GM20000 (cell line): Measurements from ENCODE around the gene AGAP1.

Source experiments
- DNase-seq: peaks from one replicate; pipeline ENCODE4 v3.0.0; 2012; ENCODE audit warnings: low spot score
- CTCF ChIP-seq: IDR thresholded peaks from 2 replicates; pipeline ENCODE4 v1.5.1; 2012; ENCODE audit warnings: mild to moderate bottlenecking, control low read depth; ENCODE audit errors: extremely low read depth, missing control alignments

Gene AGAP1

GRCh38 chr2:236117861-236118269, 624.0 kb downstream of the AGAP1 start:
- DNase-seq: no peak
- TF ChIP-seq CTCF: no peak

DNA sequence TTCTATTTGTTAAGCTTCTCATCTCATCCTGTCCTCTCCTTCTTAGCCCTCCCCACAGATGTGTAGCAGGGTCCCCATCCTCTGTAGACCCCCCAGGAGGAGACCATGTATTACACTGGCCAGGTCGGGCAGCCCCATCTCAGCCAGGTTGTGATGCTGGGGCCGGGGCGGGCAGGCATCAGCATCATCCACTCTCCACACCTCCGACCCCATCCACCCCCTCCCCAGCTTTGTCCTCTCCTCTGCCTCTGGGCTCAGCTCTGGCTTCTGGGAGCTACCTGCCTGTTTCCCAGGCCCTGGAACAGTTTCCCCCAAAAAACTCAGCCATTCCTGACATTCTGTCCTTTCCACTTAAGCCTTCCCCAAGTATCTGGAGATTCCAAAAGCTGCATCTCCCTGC, 625.2 kb downstream of the AGAP1 start:
- TF ChIP-seq CTCF: no peak
- DNase-seq: no peak

GRCh38 chr2:236119476-236119875, 625.6 kb downstream of the AGAP1 start:
- no peak for TF ChIP-seq CTCF
- no peak for DNase-seq

- DNase-seq: no peak
- no peak for TF ChIP-seq CTCF
These were observed 626.3 kb downstream of the AGAP1 start for GRCh38 chr2:236120141-236120601.

GRCh38 chr2:236120829-236121228, 627.0 kb downstream of the AGAP1 start:
- TF ChIP-seq CTCF: no peak
- DNase-seq: no peak

DNA sequence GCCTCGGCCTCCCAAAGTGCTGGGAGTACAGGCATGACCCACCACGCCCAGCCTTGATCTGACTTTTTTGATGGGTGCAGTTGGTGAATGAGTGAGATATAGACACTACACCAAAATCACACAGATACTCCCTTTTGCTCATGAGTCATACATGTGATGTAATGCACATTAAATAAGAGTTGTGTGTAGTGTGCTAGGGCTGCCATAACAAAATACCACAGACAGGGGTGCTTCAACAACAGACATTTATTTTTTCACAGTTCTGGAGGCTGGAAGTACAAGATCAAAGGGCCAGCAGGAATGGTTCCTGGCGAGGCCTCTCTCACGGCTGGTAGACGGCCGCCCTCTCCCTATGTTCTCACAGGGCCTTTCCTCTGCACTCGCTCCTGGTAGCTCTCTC, 627.7 kb downstream of the AGAP1 start:
- no peak for DNase-seq

GRCh38 chr2:236122236-236122635, 628.4 kb downstream of the AGAP1 start:
- no peak for DNase-seq
- TF ChIP-seq CTCF: no peak

More for the DNA sequence above, 627.7 kb downstream of the AGAP1 start:
- TF ChIP-seq CTCF: no peak
